GM18499 (cell line): ENCODE data around the gene USP32.
"Not testable (repeated sequence)": the region's sequence is repeated elsewhere in the genome, so short reads cannot be mapped to it uniquely, and the experiment has no call there.

Experiments
- ATAC-seq: cut with Tn5 transposase; IDR thresholded peaks from one replicate; pipeline ENCODE4 v1.9.1; 2021; ENCODE audit warnings: moderate number of reproducible peaks; ENCODE audit not compliant: insufficient read depth, unreplicated experiment

Gene USP32

DNA sequence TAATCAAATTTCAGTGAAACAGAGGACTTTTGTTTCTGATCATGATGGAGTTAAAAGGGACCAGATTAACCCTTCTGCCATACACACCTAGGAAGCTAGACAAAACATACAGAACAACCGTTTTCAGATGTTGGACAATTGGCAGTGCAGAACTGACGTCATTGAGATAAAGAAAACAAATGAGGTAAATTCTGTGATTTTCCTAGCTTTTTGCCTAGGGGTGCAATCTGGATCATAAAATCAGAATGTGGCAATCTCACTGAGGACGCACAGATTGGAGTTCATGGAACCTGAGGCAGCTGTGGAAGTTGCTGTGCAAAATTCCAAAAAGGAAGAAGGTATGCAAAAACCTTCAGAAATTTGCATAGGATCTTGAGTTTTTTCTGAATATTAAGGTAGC, 15.0 kb upstream of the USP32 start:
- ATAC-seq: no peak

DNA sequence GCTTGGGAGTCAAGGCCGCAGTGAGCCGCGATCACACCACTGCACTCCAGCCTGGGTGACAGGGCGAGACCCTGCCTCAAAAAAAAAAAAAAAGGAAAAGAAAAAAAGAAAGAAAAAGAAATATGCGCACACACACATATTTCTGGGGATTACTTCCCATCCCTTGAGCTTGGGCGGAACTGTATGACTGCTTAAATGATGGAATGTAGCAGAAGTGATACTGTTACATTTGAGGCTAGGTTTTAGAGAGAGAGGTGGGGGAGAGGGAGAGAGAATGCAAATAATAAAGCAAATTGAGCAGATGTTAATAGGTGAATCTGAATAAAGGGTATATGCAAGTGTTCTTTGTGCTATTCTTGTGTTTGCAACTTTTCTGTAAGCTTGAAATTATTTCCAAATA, 12.0 kb upstream of the USP32 start:
- ATAC-seq: no peak

DNA sequence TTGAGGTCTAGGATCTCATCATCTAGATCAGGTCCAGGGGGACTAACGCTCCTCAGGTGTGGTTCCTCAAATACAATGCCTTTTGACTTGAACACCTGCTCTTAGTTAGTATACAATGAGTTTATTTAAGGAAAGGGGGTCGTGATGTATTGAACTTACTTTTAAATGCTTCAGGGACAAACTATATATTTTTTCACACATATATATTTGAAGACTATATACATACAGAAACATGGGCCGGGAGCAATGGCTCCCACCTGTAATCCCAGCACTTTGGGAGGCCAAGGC, 11.5 kb upstream of the USP32 start:
- no peak for ATAC-seq

DNA sequence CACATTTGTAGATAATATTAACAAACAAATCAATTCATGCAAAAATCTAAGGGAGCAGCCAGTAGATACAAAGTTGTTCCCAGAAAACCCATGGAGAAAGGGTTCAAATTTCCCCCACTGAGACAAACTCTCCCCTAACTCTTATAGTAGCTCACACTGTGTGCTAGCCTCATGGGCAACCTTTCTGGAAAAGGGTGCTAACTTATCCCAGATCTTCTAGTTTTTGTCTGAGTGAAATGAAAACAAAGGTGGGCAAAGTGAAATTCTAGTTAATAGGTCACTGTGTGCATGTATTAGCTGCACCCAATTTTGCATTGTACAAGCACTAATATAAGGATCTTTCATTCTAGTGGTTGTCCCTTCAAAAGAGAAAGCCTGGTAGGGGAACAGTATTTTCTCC, 9.9 kb upstream of the USP32 start:
- no peak for ATAC-seq

DNA sequence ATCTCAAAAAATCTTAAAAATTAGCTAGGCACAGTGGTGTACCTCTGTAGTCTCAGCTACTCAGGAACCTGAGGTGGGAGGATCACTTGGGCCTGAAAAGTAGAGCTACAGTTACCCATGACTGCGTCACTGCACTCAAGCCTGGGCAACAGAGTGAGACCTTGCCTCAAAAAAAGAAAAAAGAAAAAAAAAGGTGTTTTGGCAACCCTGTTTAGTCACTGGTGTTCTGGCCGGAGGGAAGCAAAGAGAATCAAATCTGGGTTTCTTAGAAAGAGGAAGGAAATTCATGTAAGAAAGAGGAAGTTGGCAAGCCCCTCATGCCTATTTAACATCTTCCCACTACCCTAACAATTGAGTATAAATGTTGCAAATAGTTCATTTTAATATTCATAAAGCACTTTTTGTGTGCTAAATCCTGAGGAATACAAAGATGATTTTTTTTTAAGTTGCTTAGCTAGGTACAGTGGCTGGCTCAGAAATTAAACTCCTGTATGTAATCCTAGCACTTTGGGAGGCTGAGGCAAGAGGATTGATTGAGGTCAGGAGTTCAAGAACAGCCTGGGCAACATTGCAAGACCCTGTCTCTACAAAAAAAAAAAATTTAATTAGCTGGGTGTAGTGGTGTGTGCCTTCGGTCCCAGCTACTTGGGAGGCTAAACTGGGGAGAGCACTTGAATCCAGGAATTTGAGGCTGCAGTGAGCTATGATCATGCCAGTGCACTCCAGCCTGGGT, 6.5 kb upstream of the USP32 start:
- ATAC-seq: no peak

DNA sequence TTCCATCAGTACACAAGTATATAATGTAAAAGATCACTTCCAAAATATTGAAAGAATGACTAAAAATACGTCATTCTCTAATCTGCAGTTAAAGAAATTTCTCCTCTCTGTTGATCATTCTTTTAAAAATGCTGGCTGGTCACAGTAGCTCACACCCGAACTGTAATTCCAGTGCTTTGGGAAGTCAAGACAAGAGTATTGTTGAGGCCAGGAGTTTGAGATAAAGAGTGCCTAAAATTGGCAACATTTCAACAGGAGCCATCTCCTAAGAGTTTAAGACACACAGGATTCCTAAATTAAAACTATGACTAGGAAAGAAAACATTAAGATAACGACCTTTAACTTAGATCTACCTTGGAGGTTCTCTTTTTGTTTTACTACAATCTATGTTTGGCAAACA, 4.5 kb upstream of the USP32 start:
- ATAC-seq: no peak

DNA sequence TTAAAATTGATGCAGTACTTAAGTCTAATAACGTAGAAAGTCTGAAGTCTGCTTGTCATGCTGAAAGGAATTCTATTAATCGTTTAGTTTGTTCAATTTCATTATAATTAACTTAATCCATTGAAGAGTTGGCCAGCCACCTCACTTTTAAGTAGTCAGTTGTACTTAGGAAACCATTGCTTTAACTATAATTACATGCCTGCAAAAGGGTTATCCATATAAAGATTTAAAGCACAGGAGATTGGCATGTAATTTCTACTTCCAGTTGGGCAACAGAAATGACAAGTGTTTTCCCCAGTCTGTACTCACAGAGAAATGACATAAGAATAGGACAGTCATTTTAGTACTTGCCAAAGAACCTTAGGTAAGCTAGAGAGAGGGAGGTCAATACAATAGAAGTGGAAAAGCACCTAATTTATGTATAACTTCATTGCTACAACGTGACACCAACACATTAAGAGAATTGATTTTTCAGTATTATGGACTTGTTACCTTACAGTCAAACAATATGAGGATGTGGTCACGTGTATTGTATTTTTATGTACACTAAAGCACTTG, 3.7 kb upstream of the USP32 start:
- ATAC-seq: no peak

DNA sequence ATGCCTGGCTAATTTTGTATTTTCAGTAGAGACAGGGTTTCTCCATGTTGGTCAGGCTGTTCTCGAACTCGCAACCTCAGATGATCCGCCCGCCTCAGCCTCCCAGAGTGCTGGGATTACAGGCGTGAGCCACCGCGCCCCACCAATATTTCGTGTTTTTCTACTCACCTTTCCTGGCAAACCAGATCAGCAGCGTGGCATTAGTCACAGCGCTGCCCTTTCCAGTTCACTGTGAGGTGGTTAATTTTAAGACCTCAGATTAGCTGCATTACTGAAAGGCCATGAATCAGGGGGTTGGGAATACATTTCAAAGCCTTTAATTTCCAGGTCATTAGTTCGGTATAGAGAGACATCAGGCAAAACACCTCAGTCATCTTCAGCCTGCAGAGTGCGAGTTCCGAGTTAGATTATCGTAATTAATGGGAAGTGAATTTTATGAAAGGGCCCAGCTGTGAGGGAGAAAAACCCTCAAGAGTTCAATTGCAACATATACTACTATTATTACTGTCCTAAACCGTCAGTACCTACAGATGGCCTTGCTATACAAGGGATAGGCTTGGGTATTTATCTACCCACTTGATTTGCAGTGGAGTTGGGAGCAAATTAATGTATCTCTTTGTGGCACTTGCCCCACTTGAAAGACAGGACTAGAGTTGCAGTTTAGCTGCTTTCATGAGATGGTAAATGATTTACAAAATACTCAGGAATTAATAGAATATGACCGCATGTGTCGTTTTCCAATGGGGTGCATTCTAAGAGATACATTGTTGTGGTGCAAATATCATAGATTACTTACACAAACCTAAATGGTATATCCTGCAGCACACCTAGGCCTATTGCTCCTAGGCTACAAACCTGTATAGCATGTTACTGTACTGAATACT, 2.1 kb upstream of the USP32 start:
- no peak for ATAC-seq

DNA sequence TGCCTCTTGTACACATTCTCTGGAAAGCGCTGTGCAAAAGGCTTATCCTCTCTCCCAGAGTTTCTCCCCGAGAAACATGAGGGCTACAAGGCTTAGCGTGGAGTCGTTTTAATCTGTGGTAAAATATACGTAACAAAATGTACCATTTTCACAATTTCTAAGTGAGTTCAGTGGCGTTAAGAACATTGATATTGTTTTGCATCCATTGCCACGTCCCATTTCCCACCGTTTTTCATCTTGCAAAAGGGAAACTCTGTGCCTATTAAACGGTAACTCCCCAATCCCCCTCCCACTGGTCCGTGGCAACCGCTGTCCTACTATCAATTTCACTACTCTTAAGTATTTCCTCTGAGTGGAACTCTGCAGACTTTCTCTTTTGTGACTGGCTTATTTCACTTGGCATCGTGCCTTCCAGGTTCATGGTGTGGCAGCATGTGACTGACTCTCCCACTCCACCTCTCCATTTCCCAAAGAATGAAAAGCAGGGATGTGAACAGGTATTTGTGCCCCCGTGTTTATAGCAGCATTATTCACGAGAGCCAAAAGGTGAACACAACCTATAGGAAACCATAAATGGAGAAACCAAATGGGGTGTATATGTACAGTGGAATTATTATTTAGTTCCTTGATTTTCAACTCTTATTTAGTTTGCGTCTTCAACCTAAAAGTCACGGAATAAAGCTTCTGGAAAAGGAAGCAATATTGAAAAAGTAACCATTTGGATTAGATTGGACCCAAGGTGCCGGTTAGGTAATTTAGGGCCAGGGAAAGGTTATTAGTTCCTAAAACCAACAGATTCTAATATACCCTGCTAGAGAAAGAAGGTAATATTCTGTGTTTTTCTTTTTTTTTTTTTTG, 1.1 kb upstream of the USP32 start:
- no peak for ATAC-seq

DNA sequence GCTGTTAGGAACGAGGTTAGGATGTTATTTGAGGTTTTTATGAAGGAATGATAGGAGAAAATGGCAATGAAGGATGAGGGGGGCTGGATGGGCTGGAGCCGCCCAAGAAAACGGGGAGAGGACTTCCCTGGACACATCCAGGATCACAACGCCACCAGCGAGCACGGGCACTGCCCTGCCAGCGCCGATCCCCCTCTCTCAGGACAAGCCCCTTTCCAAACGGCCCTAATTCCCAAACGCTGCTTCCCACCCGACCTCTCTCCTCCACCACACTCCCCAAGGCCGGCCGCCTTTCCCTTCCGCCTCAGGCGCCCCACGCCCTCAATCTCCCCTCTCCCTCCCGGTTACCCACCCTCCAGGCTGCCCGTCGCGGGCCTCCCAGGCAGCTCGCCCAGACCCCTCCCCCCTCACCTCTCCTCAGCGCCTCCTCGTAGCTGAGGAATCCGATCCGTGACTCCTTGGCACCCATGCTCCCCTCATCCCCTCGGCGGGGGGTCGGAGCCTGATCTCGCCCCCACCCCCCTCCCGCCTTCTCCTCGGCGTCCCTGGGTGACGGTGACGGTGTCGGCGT, 377 bp downstream of the USP32 start:
- ATAC-seq: no peak

DNA sequence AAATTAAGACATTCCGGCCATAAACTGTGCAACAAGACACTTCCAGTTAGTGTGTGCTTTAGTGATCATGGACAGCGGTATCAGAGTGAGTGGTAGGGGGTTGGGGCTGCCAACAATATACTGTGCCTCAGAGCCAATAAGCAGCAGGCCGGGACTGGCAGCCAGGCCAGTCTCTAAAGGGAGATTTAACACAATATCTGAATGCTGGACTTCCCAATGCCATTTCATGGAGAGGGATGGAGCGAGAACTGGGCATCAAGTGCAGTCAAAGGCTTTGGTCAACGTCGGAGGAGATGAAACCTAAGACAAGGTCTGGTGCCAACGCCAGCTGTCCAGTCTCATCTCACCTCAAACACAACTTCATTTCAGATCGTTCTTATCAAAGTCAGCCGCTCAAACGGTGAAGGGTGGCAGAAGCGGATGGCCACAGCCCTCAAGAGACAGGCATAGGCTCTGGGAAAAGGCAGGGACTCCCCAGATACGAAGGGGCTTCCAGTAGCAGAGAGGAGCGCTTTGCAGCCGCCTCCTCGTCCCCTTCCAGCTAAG, 935 bp downstream of the USP32 start:
- no peak for ATAC-seq

DNA sequence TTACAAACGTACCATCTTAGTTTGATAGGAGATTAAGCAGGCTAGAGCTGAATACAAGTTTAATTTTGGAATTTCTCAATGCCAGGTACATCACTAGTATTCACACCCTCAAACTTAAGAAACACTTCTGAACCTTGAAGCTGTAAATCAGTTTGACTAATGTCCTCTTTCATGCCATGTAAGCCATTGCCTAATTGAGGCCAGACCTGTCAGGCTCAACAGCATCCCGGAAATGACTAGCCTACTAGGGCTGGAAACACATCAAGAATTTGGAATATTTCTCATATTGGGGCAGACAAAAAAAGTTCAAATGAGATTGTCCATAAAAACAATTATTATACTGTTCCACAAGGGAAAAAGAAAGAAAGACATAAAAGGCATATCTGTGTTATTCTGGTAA, 1.7 kb downstream of the USP32 start:
- ATAC-seq: no peak

DNA sequence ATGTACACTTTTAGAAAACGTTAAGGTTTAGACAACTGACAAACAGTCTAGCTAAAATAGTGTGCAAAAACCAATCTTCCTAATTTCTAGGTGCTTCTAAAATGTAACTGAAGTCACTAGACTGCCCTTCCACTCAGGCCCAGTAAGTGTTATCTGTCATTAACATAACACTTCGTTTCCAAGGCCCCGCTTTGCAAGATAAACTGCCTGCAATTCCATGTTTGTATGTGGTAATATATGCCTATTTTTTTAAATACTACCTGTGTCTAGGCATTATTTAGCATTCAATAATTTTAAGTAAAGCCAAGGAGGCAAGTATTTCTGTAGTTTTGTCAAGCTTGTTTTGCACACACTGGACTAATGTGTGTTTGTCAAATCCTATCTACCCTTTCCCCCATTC, 3.2 kb downstream of the USP32 start:
- no peak for ATAC-seq

DNA sequence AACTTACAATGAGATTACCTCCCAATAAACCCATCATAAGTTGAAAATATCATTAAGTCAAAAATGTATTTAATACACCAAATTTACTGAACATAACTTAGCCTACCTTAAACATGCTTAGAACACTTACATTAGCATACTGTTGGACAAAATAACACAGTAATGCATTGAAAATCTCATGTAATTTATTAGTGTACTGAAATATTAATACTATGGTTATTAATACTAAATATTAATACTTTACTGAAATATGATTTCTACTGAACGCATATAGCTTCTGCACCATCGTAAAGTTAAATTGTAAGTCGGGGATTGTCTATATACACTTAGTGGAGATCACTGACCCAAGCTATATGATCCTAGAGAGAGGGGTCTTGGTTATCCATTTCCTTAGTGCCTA, 4.3 kb downstream of the USP32 start:
- no peak for ATAC-seq

DNA sequence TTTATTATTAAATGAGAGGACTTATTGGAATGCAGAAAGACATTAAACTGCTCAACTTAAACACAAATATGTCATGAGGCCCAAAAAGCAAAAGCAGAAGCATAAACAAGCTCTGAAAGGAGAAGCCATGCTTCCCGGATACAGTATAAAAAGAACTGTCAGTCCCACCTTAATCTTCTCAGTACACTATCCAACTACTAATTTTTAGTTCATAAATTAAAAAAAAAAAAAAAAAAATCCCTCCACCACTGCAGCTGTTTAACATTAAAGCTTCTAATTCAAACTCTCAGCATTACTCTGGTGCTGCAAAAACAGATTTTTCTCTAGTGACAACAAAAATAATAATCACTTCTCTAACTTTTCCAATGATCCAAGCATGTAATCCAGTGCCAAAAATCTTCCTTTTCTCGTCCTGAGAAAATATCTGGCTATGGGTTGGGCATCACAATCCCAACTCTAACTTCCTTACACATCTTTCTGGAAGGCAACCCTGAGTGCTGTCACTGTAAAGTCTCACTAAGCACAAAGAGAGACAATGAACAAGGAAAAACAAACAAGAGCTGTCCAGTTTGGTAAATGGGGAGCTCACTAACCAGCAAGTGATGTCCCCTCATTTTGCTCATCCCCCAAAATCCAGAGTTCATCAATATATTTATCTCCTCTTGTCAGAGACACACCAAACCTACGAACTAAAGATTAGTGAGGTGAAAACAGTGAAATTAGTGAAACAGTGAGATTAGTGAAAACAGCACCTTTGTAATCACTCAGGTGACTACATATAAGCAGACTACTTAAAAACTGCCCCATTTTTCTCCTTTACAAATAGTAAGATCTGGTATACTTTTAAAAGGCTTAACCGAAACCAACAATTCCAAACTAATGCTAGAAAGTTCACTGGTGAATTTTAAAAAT, 5.5 kb downstream of the USP32 start:
- ATAC-seq: no peak

DNA sequence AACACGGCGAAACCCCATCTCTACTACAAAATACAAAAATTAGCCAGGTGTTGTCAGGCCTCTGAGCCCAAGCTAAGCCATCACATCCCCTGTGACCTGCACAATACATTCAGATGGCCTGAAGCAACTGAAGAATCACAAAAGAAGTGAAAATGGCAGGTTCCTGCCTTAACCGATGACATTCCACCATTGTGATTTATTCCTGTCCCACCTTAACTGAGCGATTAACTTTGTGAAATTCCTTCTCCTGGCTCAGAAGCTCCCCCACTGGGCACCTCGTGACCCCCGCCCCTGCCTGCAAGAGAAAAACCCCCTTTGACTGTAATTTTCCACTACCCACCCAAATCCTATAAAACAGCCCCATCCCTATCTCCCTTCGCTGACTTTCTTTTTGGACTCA, 7.0 kb downstream of the USP32 start:
- not testable (repeated sequence) for ATAC-seq

DNA sequence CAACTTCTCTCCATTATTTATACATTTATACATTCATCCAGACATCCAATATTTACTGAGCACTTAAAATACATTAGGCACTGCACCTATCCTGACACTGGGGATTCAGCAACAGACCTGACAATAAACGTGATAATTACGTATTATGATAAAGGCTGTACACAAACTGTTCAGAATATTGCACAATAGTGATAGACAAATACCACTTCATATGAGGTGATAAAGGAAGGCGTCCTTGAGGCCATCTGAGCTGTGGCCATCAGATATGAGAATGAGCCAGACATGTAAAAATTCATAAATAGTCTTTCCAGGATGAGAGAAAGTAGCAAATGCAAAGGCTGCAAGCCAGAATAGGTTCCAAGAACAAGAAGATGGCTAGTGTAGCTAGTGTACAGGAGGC, 8.6 kb downstream of the USP32 start:
- no peak for ATAC-seq

DNA sequence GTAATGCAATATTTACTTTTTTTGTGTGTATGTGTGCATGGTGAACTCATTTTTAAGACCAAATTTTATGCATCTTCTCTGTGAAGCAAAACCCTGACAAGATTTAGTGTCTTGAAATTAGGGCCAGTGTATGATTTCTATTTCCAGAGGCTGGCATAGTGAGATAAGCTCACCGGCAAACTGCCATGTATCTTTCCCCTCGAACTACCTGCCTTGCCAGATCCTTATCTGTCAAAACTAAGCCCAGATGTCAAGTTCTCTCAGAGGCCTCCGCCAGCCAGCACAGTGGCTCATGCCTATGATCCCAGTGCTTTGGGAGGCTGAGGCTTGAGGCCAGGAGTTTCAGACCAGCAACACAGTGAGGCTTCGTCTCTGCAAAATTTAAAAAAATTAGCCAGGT, 10.0 kb downstream of the USP32 start:
- ATAC-seq: no peak

DNA sequence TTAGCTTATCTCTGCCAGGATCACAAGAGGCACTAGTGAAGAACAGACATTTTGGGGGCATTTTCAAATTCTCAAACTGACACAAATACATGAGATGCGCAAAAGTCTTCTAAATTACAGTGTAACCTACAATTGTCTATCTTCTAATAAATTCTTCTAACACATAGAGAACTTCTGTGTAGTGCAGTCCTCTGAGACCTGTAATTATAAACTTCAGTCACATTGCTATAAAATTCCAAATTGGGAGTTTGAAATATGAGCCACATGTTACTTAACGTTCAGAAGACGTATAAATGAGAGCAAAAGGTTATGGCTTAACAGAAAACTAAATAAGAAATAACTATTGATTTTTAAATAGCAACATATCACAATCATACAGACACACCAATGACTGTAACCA, 12.5 kb downstream of the USP32 start:
- ATAC-seq: not testable (repeated sequence)
